Hepatocyte (in vitro differentiated cells): ENCODE measurements around the gene ELAC1. TPM values are rescaled to one million over a fixed set of nuclear protein-coding genes. Genes with fewer than 3 reads are reported as not detected.

ENCODE experiments used
- DNase-seq: peaks from one replicate; pipeline ENCODE4 v3.0.0-alpha.2; 2016; ENCODE audit warnings: low spot score
- H2AFZ ChIP-seq: fragments of 200-600 bp; sonication (generic); 2 replicates; pipeline ENCODE4 v1.6.0; 2016; ENCODE audit warnings: antibody characterized with exemption, mild to moderate bottlenecking
- H3K27ac ChIP-seq: fragments of 200-600 bp; sonication (generic); 2 replicates; pipeline ENCODE4 v1.5.1; 2016; ENCODE audit warnings: mild to moderate bottlenecking
- H3K27me3 ChIP-seq: fragments of 200-600 bp; sonication (generic); 2 replicates; pipeline ENCODE4 v1.6.1; 2016
- H3K36me3 ChIP-seq: fragments of 200-600 bp; sonication (generic); replicated peaks from 2 replicates; pipeline ENCODE4 v1.5.1; 2016; ENCODE audit warnings: low read depth; ENCODE audit not compliant: insufficient read depth
- H3K4me1 ChIP-seq: fragments of 200-600 bp; sonication (generic); 2 replicates; pipeline ENCODE4 v1.5.1; 2016; ENCODE audit warnings: mild to moderate bottlenecking, moderate library complexity; ENCODE audit not compliant: insufficient read depth
- H3K4me2 ChIP-seq: fragments of 200-600 bp; sonication (generic); 2 replicates; pipeline ENCODE4 v1.6.0; 2016
- H3K4me3 ChIP-seq: fragments of 200-600 bp; sonication (generic); 2 replicates; pipeline ENCODE4 v1.5.1; 2016; ENCODE audit warnings: mild to moderate bottlenecking
- H3K79me2 ChIP-seq: fragments of 200-600 bp; sonication (generic); 2 replicates; pipeline ENCODE4 v1.6.0; 2017; ENCODE audit warnings: mild to moderate bottlenecking
- H3K9me2 ChIP-seq: fragments of 200-600 bp; sonication (generic); replicated peaks from 2 replicates; pipeline ENCODE4 v1.6.0; 2017; ENCODE audit warnings: mild to moderate bottlenecking; ENCODE audit not compliant: insufficient read depth
- H3K9me3 ChIP-seq: fragments of 200-600 bp; sonication (generic); 2 replicates; pipeline ENCODE4 v1.5.1; 2016; ENCODE audit warnings: low read depth, mild to moderate bottlenecking
- H4K20me1 ChIP-seq: fragments of 200-600 bp; sonication (generic); 2 replicates; pipeline ENCODE4 v1.6.0; 2016; ENCODE audit warnings: mild to moderate bottlenecking; ENCODE audit not compliant: insufficient read depth, poor library complexity, severe bottlenecking
- EZH2 ChIP-seq: fragments of 200-600 bp; sonication (generic); IDR thresholded peaks from 2 replicates; pipeline ENCODE4 v1.6.1; 2016; ENCODE audit warnings: antibody characterized with exemption, mild to moderate bottlenecking, borderline replicate concordance
- EZH2phosphoT487 ChIP-seq: fragments of 200-600 bp; sonication (generic); IDR thresholded peaks from one replicate; pipeline ENCODE4 v1.6.1; 2018; ENCODE audit warnings: antibody characterized with exemption, mild to moderate bottlenecking, low read depth, moderate library complexity; ENCODE audit not compliant: unreplicated experiment, severe bottlenecking
- WGBS: methylation state at CpG from one replicate; pipeline ENCODE4 v1.1.6; 2016; ENCODE audit warnings: low lambda C conversion rate; ENCODE audit errors: missing lambda C conversion rate; 5-methylcytosine and 5-hydroxymethylcytosine counted together
- polyA plus RNA-seq: library from polyadenylated mRNA; unstranded; fragments of >200 nt; fragmentation: Nextera tagmentation; extraction: Ambion mirVana; gene quantifications from 2 replicates; pipeline ENCODE4 v1.2.1, GENCODE V29; 2016
- total RNA-seq: library from RNA; depleted of rRNA; stranded (reverse); fragments of >200 nt; gene quantifications from 2 replicates; pipeline ENCODE4 v1.2.3, GENCODE V29; 2014
- TF ChIP-seq, protein P1 (sequence below): fragments of 200-600 bp; sonication (generic); IDR thresholded peaks from 2 replicates; pipeline ENCODE4 v1.5.1; 2016; ENCODE audit warnings: antibody characterized with exemption, mild to moderate bottlenecking; ENCODE audit not compliant: poor library complexity

The ELAC1 gene
- total and polyA plus RNA-seq, 2 experiments from 2014 or later, result 9.4 to 14.7 TPM

DNA sequence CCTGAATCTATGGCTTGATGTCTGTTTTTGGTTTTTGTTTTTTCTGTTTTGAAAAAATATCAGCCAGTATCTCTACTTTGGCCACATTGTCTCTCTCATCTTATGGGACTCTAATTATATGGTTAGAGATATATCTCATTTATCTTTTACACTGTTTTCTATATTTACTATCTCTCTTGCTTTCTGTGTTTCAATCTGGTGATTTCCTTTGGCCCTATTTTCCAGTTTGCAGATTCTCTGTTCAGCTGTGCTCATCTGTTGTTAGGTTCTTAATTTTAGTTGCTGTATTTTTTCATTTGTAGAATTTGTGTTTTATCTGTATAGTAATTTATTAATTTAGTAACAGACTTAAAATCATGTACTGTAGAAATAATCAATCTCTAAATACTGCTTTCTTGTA lies 41.3 kb upstream of the ELAC1 start:
- peaks cover 4% of the 10 kb centered on the region for H3K36me3 ChIP-seq
- no peaks in the 10 kb centered on the region for H3K79me2 ChIP-seq
- no peaks in the 10 kb centered on the region for H4K20me1 ChIP-seq
- H3K4me3 ChIP-seq, result no peak overlapping the region
- H3K27me3 ChIP-seq, result no peaks in the 10 kb centered on the region
- peaks cover 12% of the 10 kb centered on the region for H3K9me3 ChIP-seq
- H3K4me1 ChIP-seq, result no peaks in the 10 kb centered on the region
- no peaks in the 10 kb centered on the region for H3K9me2 ChIP-seq
- no peak overlapping the region for H3K27ac ChIP-seq
- H3K4me2 ChIP-seq, result no peak overlapping the region
- TF ChIP-seq, protein P1, sequence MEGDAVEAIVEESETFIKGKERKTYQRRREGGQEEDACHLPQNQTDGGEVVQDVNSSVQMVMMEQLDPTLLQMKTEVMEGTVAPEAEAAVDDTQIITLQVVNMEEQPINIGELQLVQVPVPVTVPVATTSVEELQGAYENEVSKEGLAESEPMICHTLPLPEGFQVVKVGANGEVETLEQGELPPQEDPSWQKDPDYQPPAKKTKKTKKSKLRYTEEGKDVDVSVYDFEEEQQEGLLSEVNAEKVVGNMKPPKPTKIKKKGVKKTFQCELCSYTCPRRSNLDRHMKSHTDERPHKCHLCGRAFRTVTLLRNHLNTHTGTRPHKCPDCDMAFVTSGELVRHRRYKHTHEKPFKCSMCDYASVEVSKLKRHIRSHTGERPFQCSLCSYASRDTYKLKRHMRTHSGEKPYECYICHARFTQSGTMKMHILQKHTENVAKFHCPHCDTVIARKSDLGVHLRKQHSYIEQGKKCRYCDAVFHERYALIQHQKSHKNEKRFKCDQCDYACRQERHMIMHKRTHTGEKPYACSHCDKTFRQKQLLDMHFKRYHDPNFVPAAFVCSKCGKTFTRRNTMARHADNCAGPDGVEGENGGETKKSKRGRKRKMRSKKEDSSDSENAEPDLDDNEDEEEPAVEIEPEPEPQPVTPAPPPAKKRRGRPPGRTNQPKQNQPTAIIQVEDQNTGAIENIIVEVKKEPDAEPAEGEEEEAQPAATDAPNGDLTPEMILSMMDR, result no peak
- TF ChIP-seq EZH2 (no peak), EZH2phosphoT487 (no peak)
- DNase-seq, result no peak
- no peak overlapping the region for H2AFZ ChIP-seq

DNA sequence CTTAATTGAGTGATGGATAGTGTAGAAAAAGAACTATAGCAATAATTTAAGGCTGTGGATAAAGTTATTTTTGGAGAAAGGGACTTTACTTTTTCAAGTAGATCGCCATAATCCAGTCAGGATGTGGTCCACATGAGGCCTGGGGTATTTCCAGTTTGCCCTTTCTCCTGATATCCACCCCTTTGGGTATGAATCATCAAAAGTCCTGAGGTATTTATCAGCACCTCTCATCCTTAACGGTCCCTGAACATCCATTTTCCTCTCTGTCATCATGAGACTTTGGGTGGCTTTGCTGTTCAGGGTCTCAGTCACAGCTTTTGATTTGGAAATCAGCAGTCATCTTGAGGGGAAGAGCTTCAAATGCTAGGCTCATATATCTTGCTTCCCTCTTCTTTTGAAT lies 39.3 kb upstream of the ELAC1 start:
- WGBS, result 93% methylated on average over 2 of the region's 2 CpGs

DNA sequence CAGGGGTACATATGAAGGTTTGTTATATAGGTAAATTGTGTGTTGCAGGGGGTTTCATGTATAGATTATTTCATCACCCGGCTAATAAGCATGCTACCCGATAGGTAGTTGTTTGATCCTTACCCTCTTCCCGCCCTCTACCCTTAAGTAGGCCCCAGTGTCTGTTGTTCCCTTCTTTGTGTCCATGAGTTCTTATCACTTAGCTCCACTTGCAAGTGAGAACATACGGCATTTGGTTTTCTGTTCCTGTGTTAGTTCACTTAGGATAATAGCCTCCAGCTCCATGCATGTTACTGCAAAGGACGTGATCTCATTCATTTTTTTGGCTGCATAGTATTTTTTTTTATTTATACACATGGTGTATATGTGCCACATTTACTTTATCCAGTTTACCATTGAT lies 34.2 kb upstream of the ELAC1 start:
- H3K4me1 ChIP-seq, result no peaks in the 10 kb centered on the region
- no peak overlapping the region for H2AFZ ChIP-seq
- H3K9me3 ChIP-seq, result no peaks in the 10 kb centered on the region
- no peaks in the 10 kb centered on the region for H3K36me3 ChIP-seq
- no peaks in the 10 kb centered on the region for H4K20me1 ChIP-seq
- WGBS, result 86% methylated on average over 5 of the region's 5 CpGs
- H3K79me2 ChIP-seq, result no peaks in the 10 kb centered on the region
- no peak overlapping the region for H3K27ac ChIP-seq
- no peaks in the 10 kb centered on the region for H3K9me2 ChIP-seq
- TF ChIP-seq EZH2 (no peak), EZH2phosphoT487 (no peak)
- TF ChIP-seq, protein P1, result no peak
- no peak overlapping the region for H3K4me3 ChIP-seq
- H3K4me2 ChIP-seq, result no peak overlapping the region
- no peak for DNase-seq
- no peaks in the 10 kb centered on the region for H3K27me3 ChIP-seq

More for the DNA sequence above, 39.3 kb upstream of the ELAC1 start:
- Histone ChIP-seq H2AFZ (no peak overlapping the region), H3K4me2 (no peak overlapping the region), H3K4me3 (no peak overlapping the region), H3K4me1 (no peaks in the 10 kb centered on the region), H3K9me2 (no peaks in the 10 kb centered on the region), H3K27me3 (no peaks in the 10 kb centered on the region), H3K27ac (no peak overlapping the region), H3K36me3 (peaks cover 4% of the 10 kb centered on the region), H3K79me2 (no peaks in the 10 kb centered on the region), H3K9me3 (peaks cover 12% of the 10 kb centered on the region), H4K20me1 (no peaks in the 10 kb centered on the region)
- no peak for DNase-seq
- TF ChIP-seq EZH2 (no peak), EZH2phosphoT487 (no peak)
- TF ChIP-seq, protein P1, result no peak
